HepG2 (cell line): ENCODE results near the gene MXD3. TPM values are rescaled to one million over a fixed set of nuclear protein-coding genes. Genes with fewer than 3 reads are reported as not detected.

Experiments
- FOSL1 ChIP-seq: sonication (generic); formaldehyde crosslinking; IDR thresholded peaks from 2 replicates; pipeline ENCODE4 v1.9.0; 2021; ENCODE audit warnings: missing genetic modification reagents, borderline replicate concordance
- GPN1 ChIP-seq: sonication (generic); formaldehyde crosslinking; IDR thresholded peaks from 2 replicates; pipeline ENCODE4 v1.5.1; 2020; ENCODE audit warnings: missing genetic modification reagents, borderline replicate concordance
- HMGA1 ChIP-seq: sonication (generic); formaldehyde crosslinking; conservative IDR thresholded peaks from 2 replicates; pipeline ENCODE4 v1.4.0; 2020; ENCODE audit warnings: missing genetic modification reagents
- NFE2L1 ChIP-seq: sonication (generic); formaldehyde crosslinking; IDR thresholded peaks from 2 replicates; pipeline ENCODE4 v1.4.0; 2020; ENCODE audit warnings: missing genetic modification reagents, mild to moderate bottlenecking, borderline replicate concordance
- RARG ChIP-seq: sonication (generic); formaldehyde crosslinking; IDR thresholded peaks from 2 replicates; pipeline ENCODE4 v1.4.0; 2020; ENCODE audit warnings: low read depth, mild to moderate bottlenecking, missing genetic modification reagents
- SNAI1 ChIP-seq: sonication (generic); formaldehyde crosslinking; IDR thresholded peaks from 2 replicates; pipeline ENCODE4 v1.5.0; 2020; ENCODE audit warnings: mild to moderate bottlenecking, missing genetic modification reagents, borderline replicate concordance
- SUZ12 ChIP-seq: fragments of 150-350 bp; IDR thresholded peaks from 2 replicates; pipeline ENCODE4 v1.6.1; 2014; ENCODE audit warnings: low read depth, low read length
- TCF12 ChIP-seq, 2 experiments: fragments of 450-650 bp in 1 of 2; sonication (generic) in 1 of 2; formaldehyde crosslinking in 1 of 2; IDR thresholded peaks; 2 replicates each; pipeline versions ENCODE4 v1.6.1 to v1.8.0; 2017 to 2022; ENCODE audit warnings: antibody characterized with exemption in 1 of 2, mild to moderate bottlenecking in 1 of 2, missing genetic modification reagents in 1 of 2, moderate library complexity in 1 of 2
- TRIM22 ChIP-seq: fragments of 450-650 bp; IDR thresholded peaks from 2 replicates; pipeline ENCODE4 v1.6.1; 2017
- XBP1 ChIP-seq: sonication (generic); formaldehyde crosslinking; IDR thresholded peaks from 2 replicates; pipeline ENCODE4 v1.5.0; 2020; ENCODE audit warnings: missing genetic modification reagents
- ZBTB49 ChIP-seq: sonication (generic); formaldehyde crosslinking; IDR thresholded peaks from 2 replicates; pipeline ENCODE4 v1.4.0; 2020; ENCODE audit warnings: missing genetic modification reagents, borderline replicate concordance
- ZNF543 ChIP-seq: sonication (generic); formaldehyde crosslinking; IDR thresholded peaks from 2 replicates; pipeline ENCODE4 v1.4.0; 2020; ENCODE audit warnings: mild to moderate bottlenecking, missing genetic modification reagents
- ZNF660 ChIP-seq: sonication (generic); formaldehyde crosslinking; IDR thresholded peaks from 2 replicates; pipeline ENCODE4 v1.5.1; 2020; ENCODE audit warnings: mild to moderate bottlenecking, low read depth, missing genetic modification reagents, borderline replicate concordance
- ZNF678 ChIP-seq: sonication (generic); formaldehyde crosslinking; IDR thresholded peaks from 2 replicates; pipeline ENCODE4 v1.4.0; 2020; ENCODE audit warnings: mild to moderate bottlenecking, missing genetic modification reagents
- polyA plus RNA-seq, 8 experiments: library from polyadenylated mRNA; depleted of rRNA in 3 of 8; stranded (reverse) in 7 of 8; unstranded in 1 of 8; fragments of >200 nt; fragmentation: Illumina TruSeq in 4 of 8; extraction: Trizol in 4 of 8; gene quantifications; 2 replicates each; pipeline versions ENCODE4 v1.2.1 to v1.2.3, GENCODE V29; 2011 to 2016; ENCODE audit warnings: low read depth in 4 of 8, missing spikeins in 1 of 8, mixed read lengths in 1 of 8; ENCODE audit not compliant: insufficient read depth in 1 of 8
- total RNA-seq, 5 experiments: library from RNA; depleted of rRNA; stranded (reverse); fragments of >200 nt; fragmentation: Illumina TruSeq; extraction: Trizol; gene quantifications; 2 replicates each; pipeline ENCODE4 v1.2.3, GENCODE V29; 2016; ENCODE audit warnings: low read depth in 1 of 5
- TF ChIP-seq, protein P1 (sequence below), 2 experiments: sonication (generic) in 1 of 2; formaldehyde crosslinking in 1 of 2; IDR thresholded peaks; 2 replicates each; pipeline versions ENCODE4 v1.4.0 to v1.6.1; 2016 to 2020; ENCODE audit warnings: borderline replicate concordance in 1 of 2, low read depth in 1 of 2, mild to moderate bottlenecking in 1 of 2, missing genetic modification reagents in 1 of 2
- TF ChIP-seq, protein P2 (sequence below): sonication (generic); formaldehyde crosslinking; conservative IDR thresholded peaks from 2 replicates; pipeline ENCODE4 v1.4.0; 2020; ENCODE audit warnings: mild to moderate bottlenecking, missing genetic modification reagents, moderate library complexity

MXD3 gene
- total and polyA plus RNA-seq, 2 of the 13 experiments (the other 11 are each of a cell fraction or from before 2014, with no cell fraction given), result 10.5 to 12.8 TPM

GRCh38 chr5:177311723-177312648, at the start of gene MXD3 (continued):
- TF ChIP-seq, protein P1, sequence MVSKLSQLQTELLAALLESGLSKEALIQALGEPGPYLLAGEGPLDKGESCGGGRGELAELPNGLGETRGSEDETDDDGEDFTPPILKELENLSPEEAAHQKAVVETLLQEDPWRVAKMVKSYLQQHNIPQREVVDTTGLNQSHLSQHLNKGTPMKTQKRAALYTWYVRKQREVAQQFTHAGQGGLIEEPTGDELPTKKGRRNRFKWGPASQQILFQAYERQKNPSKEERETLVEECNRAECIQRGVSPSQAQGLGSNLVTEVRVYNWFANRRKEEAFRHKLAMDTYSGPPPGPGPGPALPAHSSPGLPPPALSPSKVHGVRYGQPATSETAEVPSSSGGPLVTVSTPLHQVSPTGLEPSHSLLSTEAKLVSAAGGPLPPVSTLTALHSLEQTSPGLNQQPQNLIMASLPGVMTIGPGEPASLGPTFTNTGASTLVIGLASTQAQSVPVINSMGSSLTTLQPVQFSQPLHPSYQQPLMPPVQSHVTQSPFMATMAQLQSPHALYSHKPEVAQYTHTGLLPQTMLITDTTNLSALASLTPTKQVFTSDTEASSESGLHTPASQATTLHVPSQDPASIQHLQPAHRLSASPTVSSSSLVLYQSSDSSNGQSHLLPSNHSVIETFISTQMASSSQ (IDR thresholded peaks at IDR 0.05; ENCODE audit: low read depth), result no peak
- TF ChIP-seq, protein P1 (CRISPR knock-in tag; IDR thresholded peaks at IDR 0.05; ENCODE audit: borderline replicate concordance), result no peak; the same call in 1 of the 2 replicates
- TF ChIP-seq ZNF543 (CRISPR knock-in tag), result no peak
- TF ChIP-seq ZNF678 (CRISPR knock-in tag), result 0 out of 2 replicates have a peak, but pooled peaks have one; percentile 28
- TF ChIP-seq XBP1, result no peak
- no peak for TF ChIP-seq ZNF660 (CRISPR knock-in tag)
- no peak for TF ChIP-seq TCF12 (IDR thresholded peaks at IDR 0.05)
- TF ChIP-seq TCF12 (CRISPR knock-in tag; IDR thresholded peaks at IDR 0.05), result no peak
- no peak for TF ChIP-seq RARG
- no peak for TF ChIP-seq SNAI1 (CRISPR knock-in tag)
- no peak for TF ChIP-seq GPN1 (CRISPR knock-in tag)
- TF ChIP-seq NFE2L1 (CRISPR knock-in tag), result no peak
- TF ChIP-seq HMGA1 (CRISPR knock-in tag), result no peak
- TF ChIP-seq SUZ12, result no peak
- TF ChIP-seq, protein P2, sequence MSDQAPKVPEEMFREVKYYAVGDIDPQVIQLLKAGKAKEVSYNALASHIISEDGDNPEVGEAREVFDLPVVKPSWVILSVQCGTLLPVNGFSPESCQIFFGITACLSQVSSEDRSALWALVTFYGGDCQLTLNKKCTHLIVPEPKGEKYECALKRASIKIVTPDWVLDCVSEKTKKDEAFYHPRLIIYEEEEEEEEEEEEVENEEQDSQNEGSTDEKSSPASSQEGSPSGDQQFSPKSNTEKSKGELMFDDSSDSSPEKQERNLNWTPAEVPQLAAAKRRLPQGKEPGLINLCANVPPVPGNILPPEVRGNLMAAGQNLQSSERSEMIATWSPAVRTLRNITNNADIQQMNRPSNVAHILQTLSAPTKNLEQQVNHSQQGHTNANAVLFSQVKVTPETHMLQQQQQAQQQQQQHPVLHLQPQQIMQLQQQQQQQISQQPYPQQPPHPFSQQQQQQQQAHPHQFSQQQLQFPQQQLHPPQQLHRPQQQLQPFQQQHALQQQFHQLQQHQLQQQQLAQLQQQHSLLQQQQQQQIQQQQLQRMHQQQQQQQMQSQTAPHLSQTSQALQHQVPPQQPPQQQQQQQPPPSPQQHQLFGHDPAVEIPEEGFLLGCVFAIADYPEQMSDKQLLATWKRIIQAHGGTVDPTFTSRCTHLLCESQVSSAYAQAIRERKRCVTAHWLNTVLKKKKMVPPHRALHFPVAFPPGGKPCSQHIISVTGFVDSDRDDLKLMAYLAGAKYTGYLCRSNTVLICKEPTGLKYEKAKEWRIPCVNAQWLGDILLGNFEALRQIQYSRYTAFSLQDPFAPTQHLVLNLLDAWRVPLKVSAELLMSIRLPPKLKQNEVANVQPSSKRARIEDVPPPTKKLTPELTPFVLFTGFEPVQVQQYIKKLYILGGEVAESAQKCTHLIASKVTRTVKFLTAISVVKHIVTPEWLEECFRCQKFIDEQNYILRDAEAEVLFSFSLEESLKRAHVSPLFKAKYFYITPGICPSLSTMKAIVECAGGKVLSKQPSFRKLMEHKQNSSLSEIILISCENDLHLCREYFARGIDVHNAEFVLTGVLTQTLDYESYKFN (CRISPR knock-in tag), result no peak; the same call in 1 of the 2 replicates
- no peak for TF ChIP-seq TRIM22
- no peak for TF ChIP-seq ZBTB49
- no peak for TF ChIP-seq FOSL1 (CRISPR knock-in tag)
